OCI-LY7 (cell line): ENCODE measurements around the gene PDS5A. TPM values are rescaled to one million over a fixed set of nuclear protein-coding genes. Genes with fewer than 3 reads are reported as not detected.

ENCODE experiments used
- BruUV-seq: library from RNA; stranded (reverse); fragments of 400-500 nt; replicated peaks from 2 replicates; lab custom pipeline; 2021; lab: Mats Ljungman, UMichigan
- CTCF ChIA-PET: fragments of 300-600 bp; sonication (Branson Sonifier 250); formaldehyde crosslinking; loops from one replicate; lab custom pipeline; 2022; ENCODE audit warnings: antibody characterized with exemption; ENCODE audit not compliant: unreplicated experiment; lab: Charles Lee
- POLR2A ChIA-PET: fragments of 300-600 bp; sonication (Branson Sonifier 250); formaldehyde crosslinking; loops from one replicate; lab custom pipeline; 2022; ENCODE audit warnings: antibody characterized with exemption; lab: Charles Lee
- DNase-seq: peaks from one replicate; pipeline ENCODE4 v3.0.0-alpha.2; 2015; ENCODE audit warnings: low spot score
- H2AFZ ChIP-seq: fragments of 200-600 bp; sonication (generic), shearing (Covaris generic); 2 replicates; pipeline ENCODE4 v1.6.1; 2014; ENCODE audit warnings: mild to moderate bottlenecking, antibody characterized with exemption, low read length, moderate library complexity
- H3K27ac ChIP-seq: fragments of 200-600 bp; sonication (generic); 2 replicates; pipeline ENCODE4 v1.5.1; 2014; ENCODE audit warnings: mixed run types, low read depth, mild to moderate bottlenecking, moderate library complexity, low read length, inconsistent platforms; ENCODE audit not compliant: poor library complexity, severe bottlenecking
- H3K36me3 ChIP-seq: fragments of 200-600 bp; sonication (generic); 2 replicates; pipeline ENCODE4 v1.6.1; 2014; ENCODE audit warnings: mild to moderate bottlenecking, antibody characterized with exemption, low read length, moderate library complexity, mixed read lengths; ENCODE audit not compliant: insufficient read depth
- H3K4me1 ChIP-seq: fragments of 200-600 bp; sonication (generic); 2 replicates; pipeline ENCODE4 v1.5.1; 2014; ENCODE audit warnings: mild to moderate bottlenecking, low read length; ENCODE audit not compliant: insufficient read depth, poor library complexity, severe bottlenecking
- H3K4me2 ChIP-seq: fragments of 200-600 bp; sonication (generic); 2 replicates; pipeline ENCODE4 v1.6.1; 2014; ENCODE audit warnings: mild to moderate bottlenecking, low read length
- H3K4me3 ChIP-seq: fragments of 200-600 bp; sonication (generic); 2 replicates; pipeline ENCODE4 v1.5.1; 2014; ENCODE audit warnings: mild to moderate bottlenecking, low read depth, low read length; ENCODE audit not compliant: poor library complexity, severe bottlenecking
- H3K79me2 ChIP-seq: fragments of 200-600 bp; sonication (generic); 2 replicates; pipeline ENCODE4 v1.6.1; 2016; ENCODE audit warnings: low read depth, mild to moderate bottlenecking, low read length, moderate library complexity, mixed read lengths; ENCODE audit not compliant: insufficient read depth
- H3K9me2 ChIP-seq: fragments of 200-600 bp; sonication (generic); 2 replicates; pipeline ENCODE4 v1.6.1; 2016; ENCODE audit warnings: mild to moderate bottlenecking, low read length, mixed read lengths; ENCODE audit not compliant: insufficient read depth
- H3K9me3 ChIP-seq: fragments of 200-600 bp; sonication (generic); 2 replicates; pipeline ENCODE4 v1.6.1; 2014; ENCODE audit warnings: mild to moderate bottlenecking, mixed run types, low read length, mixed read lengths
- H4K20me1 ChIP-seq: fragments of 200-600 bp; sonication (generic); 2 replicates; pipeline ENCODE4 v1.6.1; 2014; ENCODE audit warnings: mild to moderate bottlenecking, antibody characterized with exemption, low read length, moderate library complexity, mixed read lengths; ENCODE audit not compliant: insufficient read depth
- CTCF ChIP-seq: fragments of 200-600 bp; sonication (generic); conservative IDR thresholded peaks from 2 replicates; pipeline ENCODE4 v1.5.1; 2014; ENCODE audit warnings: mild to moderate bottlenecking, antibody characterized with exemption, low read length, moderate library complexity, mixed read lengths
- EZH2phosphoT487 ChIP-seq: fragments of 200-600 bp; sonication (generic); IDR thresholded peaks from 2 replicates; pipeline ENCODE4 v1.6.1; 2018; ENCODE audit warnings: low read depth, borderline replicate concordance, mild to moderate bottlenecking, mixed run types, antibody characterized with exemption, low read length, moderate library complexity, mixed read lengths
- intact Hi-C: fragments of 100-400 bp; cut with micrococcal nuclease; formaldehyde crosslinking; loops from one replicate; pipeline ENCODE4 v1.10.0; 2022; ENCODE audit not compliant: unreplicated experiment
- total RNA-seq, 2 experiments: library from RNA; depleted of rRNA in 1 of 2; stranded (reverse); fragments of >200 nt in 1 of 2; shearing (Covaris generic) in 1 of 2; gene quantifications; 2 replicates each; pipeline ENCODE4 v1.2.3, GENCODE V29; 2014 to 2022

PDS5A gene
- total RNA-seq, 2 experiments from 2014 or later = 69.5 to 114 TPM

GRCh38 chr4:39852636-39853035, 125.1 kb downstream of the PDS5A start:
- no peaks in the 10 kb centered on the region for H3K79me2 ChIP-seq
- no peak for DNase-seq
- H3K4me2 ChIP-seq = no peak overlapping the region
- CTCF ChIA-PET = no interaction called here
- intact Hi-C loops = no loop called here
- TF ChIP-seq CTCF (no peak), EZH2phosphoT487 (no peak)
- no peak overlapping the region for H3K4me3 ChIP-seq
- H3K9me2 ChIP-seq = no peaks in the 10 kb centered on the region
- POLR2A ChIA-PET = interaction anchor here (0.6 to 2.1 kb wide), 4 partner anchors 10 to 73 kb away, joined by 3 to 4 read pairs (median 4); no protein-coding TSS in a partner anchor
- H3K36me3 ChIP-seq = peaks cover 82% of the 10 kb centered on the region
- H3K9me3 ChIP-seq = peaks cover 12% of the 10 kb centered on the region; the same call in 1 of the 2 replicates
- no peak overlapping the region for H2AFZ ChIP-seq
- no peaks in the 10 kb centered on the region for H3K4me1 ChIP-seq
- H4K20me1 ChIP-seq = no peaks in the 10 kb centered on the region
- no peak overlapping the region for H3K27ac ChIP-seq
- BruUV-seq = no TSS peak

- H3K4me2 ChIP-seq = no peak overlapping the region
- no TSS peak for BruUV-seq
- H3K36me3 ChIP-seq = peaks cover 79% of the 10 kb centered on the region
- intact Hi-C loops = no loop called here
- no peaks in the 10 kb centered on the region for H4K20me1 ChIP-seq
- no peak overlapping the region for H3K4me3 ChIP-seq
- no peaks in the 10 kb centered on the region for H3K4me1 ChIP-seq
- ChIA-PET CTCF (interaction anchor here (0.6 kb wide), 1 partner anchor 324 kb away, joined by 3 read pairs; the partner anchor contains the start of gene UGDH), POLR2A (interaction anchor here (0.6 to 1.2 kb wide), 3 partner anchors 14 to 170 kb away, joined by 3 to 6 read pairs (median 4); no protein-coding TSS in a partner anchor)
- no peak overlapping the region for H3K27ac ChIP-seq
- no peaks in the 10 kb centered on the region for H3K79me2 ChIP-seq
- TF ChIP-seq EZH2phosphoT487 = no peak
- no peak for TF ChIP-seq CTCF
- no peaks in the 10 kb centered on the region for H3K9me2 ChIP-seq
- peaks cover 6% of the 10 kb centered on the region; the same call in 1 of the 2 replicates for H3K9me3 ChIP-seq
- DNase-seq = no peak
- no peak overlapping the region for H2AFZ ChIP-seq
Observed at GRCh38 chr4:39850727-39851126, 127.0 kb downstream of the PDS5A start.

- no peaks in the 10 kb centered on the region for H3K79me2 ChIP-seq
- POLR2A ChIA-PET = no interaction called here
- no peak for TF ChIP-seq EZH2phosphoT487
- no peak for TF ChIP-seq CTCF
- no peak overlapping the region for H3K27ac ChIP-seq
- no peak overlapping the region for H3K4me3 ChIP-seq
- CTCF ChIA-PET = no interaction called here
- no peaks in the 10 kb centered on the region for H3K9me3 ChIP-seq
- H3K4me1 ChIP-seq = no peaks in the 10 kb centered on the region
- BruUV-seq = no TSS peak
- H3K4me2 ChIP-seq = no peak overlapping the region
- H2AFZ ChIP-seq = no peak overlapping the region
- H3K9me2 ChIP-seq = no peaks in the 10 kb centered on the region
- peaks cover 71% of the 10 kb centered on the region for H3K36me3 ChIP-seq
- H4K20me1 ChIP-seq = no peaks in the 10 kb centered on the region
- DNase-seq = no peak
- intact Hi-C loops = no loop called here
Observed at GRCh38 chr4:39846705-39847104, 131.0 kb downstream of the PDS5A start.
